CD4-positive, alpha-beta T cell (primary cell): ENCODE data around the gene POLK. TPM values are rescaled to one million over a fixed set of nuclear protein-coding genes. Genes with fewer than 3 reads are reported as not detected.

Source experiments
- ATAC-seq: fragments of 200-7000 bp; cut with Tn5 transposase; one replicate; pipeline ENCODE4 v1.10.0; 2022; ENCODE audit warnings: mild to moderate bottlenecking; ENCODE audit not compliant: poor library complexity
- CTCF ChIA-PET: fragments of 350-600 bp; sonication (Branson Sonifier 250); formaldehyde crosslinking; loops from one replicate; lab custom pipeline; 2021; ENCODE audit warnings: antibody characterized with exemption, inconsistent platforms; lab: Charles Lee
- POLR2A ChIA-PET: fragments of 350-600 bp; sonication (Branson Sonifier 250); formaldehyde crosslinking; loops from one replicate; lab custom pipeline; 2021; ENCODE audit warnings: antibody characterized with exemption, inconsistent platforms; lab: Charles Lee
- DNase-seq, 14 experiments: peaks; one replicate each; pipeline ENCODE4 v3.0.0-alpha.2; 2013 to 2020; ENCODE audit warnings: mixed read lengths in 2 of 14
- H3K27ac ChIP-seq, 2 donors: one replicate each; pipeline versions ENCODE4 v1.5.1 to v1.7.0; 2013; ENCODE audit warnings: low read length in 2 of 2, low read depth in 1 of 2, mild to moderate bottlenecking in 1 of 2
- H3K27me3 ChIP-seq, 2 experiments: 1 replicate in 1 of 2; 2 replicates in 1 of 2; pipeline versions ENCODE4 v1.6.1 to v1.7.0; 2013; ENCODE audit warnings: low read length in 2 of 2, control low read depth in 1 of 2, mild to moderate bottlenecking in 1 of 2, moderate library complexity in 1 of 2; ENCODE audit not compliant: insufficient read depth in 2 of 2, control insufficient read depth in 1 of 2
- H3K36me3 ChIP-seq: one replicate; pipeline ENCODE4 v1.6.1; 2013; ENCODE audit warnings: low read length, control low read depth; ENCODE audit not compliant: insufficient read depth
- H3K4me1 ChIP-seq: one replicate; pipeline ENCODE4 v1.6.1; 2013; ENCODE audit warnings: low read length, control low read depth; ENCODE audit not compliant: insufficient read depth
- H3K4me3 ChIP-seq: one replicate; pipeline ENCODE4 v1.5.1; 2013; ENCODE audit warnings: mild to moderate bottlenecking, low read length, moderate library complexity
- H3K9me3 ChIP-seq, 2 experiments: 1 replicate in 1 of 2; 2 replicates in 1 of 2; pipeline versions ENCODE4 v1.6.1 to v1.7.0; 2013; ENCODE audit warnings: low read length in 2 of 2, mild to moderate bottlenecking in 2 of 2, control low read depth in 1 of 2, moderate library complexity in 1 of 2; ENCODE audit not compliant: control insufficient read depth in 1 of 2, insufficient read depth in 1 of 2
- H3K27ac Mint-ChIP-seq: one replicate; pipeline ENCODE4 v1.8.0; 2020; ENCODE audit warnings: mixed read lengths
- H3K27me3 Mint-ChIP-seq: one replicate; pipeline ENCODE4 v1.8.0; 2021; ENCODE audit warnings: mixed read lengths
- H3K36me3 Mint-ChIP-seq: one replicate; pipeline ENCODE4 v1.8.0; 2021; ENCODE audit warnings: low read depth, mixed read lengths
- H3K4me1 Mint-ChIP-seq: one replicate; pipeline ENCODE4 v1.8.0; 2021; ENCODE audit warnings: low read depth, mixed read lengths
- H3K4me3 Mint-ChIP-seq: one replicate; pipeline ENCODE4 v1.8.0; 2020; ENCODE audit warnings: mild to moderate bottlenecking, mixed read lengths
- H3K9me3 Mint-ChIP-seq: one replicate; pipeline ENCODE4 v1.8.0; 2020; ENCODE audit warnings: mixed read lengths
- intact Hi-C, 2 experiments: fragments of 100-400 bp; cut with DNase I in 1 of 2; cut with micrococcal nuclease in 1 of 2; formaldehyde crosslinking; loops; one replicate each; pipeline versions ENCODE4 v1.15.1 to v1.9.0; 2023 to 2025; cut with DNase I, micrococcal nuclease
- total RNA-seq, 174 experiments: library from RNA in 2 of 174; stranded (reverse) in 2 of 174; gene quantifications; one replicate each; pipeline ENCODE4 v1.2.3 and lab custom pipeline; 2021 to 2026
- TF ChIP-seq, protein P1 (sequence below): fragments of 200-600 bp; IDR thresholded peaks from one replicate; pipeline ENCODE4 v1.8.0; 2022; ENCODE audit warnings: antibody characterized with exemption, mild to moderate bottlenecking

Gene POLK
- total RNA-seq, 2 experiments from 2014 or later, result 10.0 to 10.3 TPM

GRCh38 chr5:75509546-75509945 lies 2.1 kb upstream of the POLK start:
- ATAC-seq (no peak), DNase-seq (no peak)
- Histone ChIP-seq H3K4me3 (peak overlapping the region; percentile 92), H3K4me1 (peaks cover 17% of the 10 kb centered on the region), H3K27ac (no peak overlapping the region), H3K36me3 (no peaks in the 10 kb centered on the region), H3K9me3 (no peaks in the 10 kb centered on the region), H3K27me3 (no peaks in the 10 kb centered on the region)
- TF ChIP-seq, protein P1, sequence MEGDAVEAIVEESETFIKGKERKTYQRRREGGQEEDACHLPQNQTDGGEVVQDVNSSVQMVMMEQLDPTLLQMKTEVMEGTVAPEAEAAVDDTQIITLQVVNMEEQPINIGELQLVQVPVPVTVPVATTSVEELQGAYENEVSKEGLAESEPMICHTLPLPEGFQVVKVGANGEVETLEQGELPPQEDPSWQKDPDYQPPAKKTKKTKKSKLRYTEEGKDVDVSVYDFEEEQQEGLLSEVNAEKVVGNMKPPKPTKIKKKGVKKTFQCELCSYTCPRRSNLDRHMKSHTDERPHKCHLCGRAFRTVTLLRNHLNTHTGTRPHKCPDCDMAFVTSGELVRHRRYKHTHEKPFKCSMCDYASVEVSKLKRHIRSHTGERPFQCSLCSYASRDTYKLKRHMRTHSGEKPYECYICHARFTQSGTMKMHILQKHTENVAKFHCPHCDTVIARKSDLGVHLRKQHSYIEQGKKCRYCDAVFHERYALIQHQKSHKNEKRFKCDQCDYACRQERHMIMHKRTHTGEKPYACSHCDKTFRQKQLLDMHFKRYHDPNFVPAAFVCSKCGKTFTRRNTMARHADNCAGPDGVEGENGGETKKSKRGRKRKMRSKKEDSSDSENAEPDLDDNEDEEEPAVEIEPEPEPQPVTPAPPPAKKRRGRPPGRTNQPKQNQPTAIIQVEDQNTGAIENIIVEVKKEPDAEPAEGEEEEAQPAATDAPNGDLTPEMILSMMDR, result no peak
- Mint-ChIP-seq H3K27me3 (no peaks in the 10 kb centered on the region), H3K4me1 (peaks cover 83% of the 10 kb centered on the region), H3K4me3 (peak overlapping the region; percentile 96), H3K36me3 (peaks cover 28% of the 10 kb centered on the region), H3K9me3 (no peaks in the 10 kb centered on the region), H3K27ac (peak overlapping the region; percentile 99)
- CTCF ChIA-PET, result interaction anchor here (0.6 kb wide), 1 partner anchor 180 kb away, joined by 3 read pairs; no protein-coding TSS in a partner anchor
- POLR2A ChIA-PET, result interaction anchor here (1.0 kb wide), 1 partner anchor 173 kb away, joined by 3 read pairs; the partner anchor contains the start of gene HMGCR
- intact Hi-C loops, result no loop called here

GRCh38 chr5:75509956-75510355 lies 1.7 kb upstream of the POLK start:
- Mint-ChIP-seq H3K4me1 (peaks cover 80% of the 10 kb centered on the region), H3K27me3 (no peaks in the 10 kb centered on the region), H3K27ac (peak overlapping the region; percentile 99), H3K9me3 (no peaks in the 10 kb centered on the region), H3K4me3 (peak overlapping the region; percentile 96), H3K36me3 (peaks cover 24% of the 10 kb centered on the region)
- POLR2A ChIA-PET, result interaction anchor here (1.0 kb wide), 1 partner anchor 173 kb away, joined by 3 read pairs; the partner anchor contains the start of gene HMGCR
- no peak overlapping the region for H3K27ac ChIP-seq
- TF ChIP-seq, protein P1, result no peak
- H3K4me1 ChIP-seq, result peaks cover 17% of the 10 kb centered on the region
- intact Hi-C loops, result loop anchor here (2.0 to 10.0 kb wide), 11 partner anchors 173 to 1945 kb away; partner anchors contain the start of genes ANKRA2 (in 1 of the 2), ANKRD31 (in 1 of the 2), FAM169A (in 1 of the 2) and GFM2 (in 1 of the 2)
- CTCF ChIA-PET, result interaction anchor here (0.6 kb wide), 1 partner anchor 180 kb away, joined by 3 read pairs; no protein-coding TSS in a partner anchor
- no peaks in the 10 kb centered on the region for H3K9me3 ChIP-seq
- H3K36me3 ChIP-seq, result no peaks in the 10 kb centered on the region
- H3K27me3 ChIP-seq, result no peaks in the 10 kb centered on the region
- peak overlapping the region; percentile 92 for H3K4me3 ChIP-seq
- ATAC-seq, result no peak
- peak in 2 of 14 experiments; percentile 31 to 35 for DNase-seq

GRCh38 chr5:75510417-75510835 lies 1.3 kb upstream of the POLK start:
- no peak for ATAC-seq
- peak overlapping the region; percentile 96 for H3K4me3 Mint-ChIP-seq
- peak overlapping the region; percentile 92 for H3K4me3 ChIP-seq
- H3K4me1 Mint-ChIP-seq, result peaks cover 76% of the 10 kb centered on the region
- H3K36me3 Mint-ChIP-seq, result peaks cover 19% of the 10 kb centered on the region
- TF ChIP-seq, protein P1, result no peak
- no peaks in the 10 kb centered on the region for H3K9me3 Mint-ChIP-seq
- DNase-seq, result peak in 4 of 14 experiments; percentile 1 to 40 (median 19)
- ChIA-PET POLR2A (interaction anchor here (1.0 kb wide), 1 partner anchor 174 kb away, joined by 3 read pairs; the partner anchor contains the start of gene HMGCR), CTCF (no interaction called here)
- peak overlapping the region; percentile 99 for H3K27ac Mint-ChIP-seq
- H3K9me3 ChIP-seq, result no peaks in the 10 kb centered on the region
- H3K27ac ChIP-seq, result peak overlapping the region in 1 of 2 donors; percentile 78
- intact Hi-C loops, result loop anchor here (2.0 to 10.0 kb wide), 11 partner anchors 174 to 1946 kb away; partner anchors contain the start of genes ANKRA2 (in 1 of the 2), ANKRD31 (in 1 of the 2), FAM169A (in 1 of the 2) and GFM2 (in 1 of the 2)
- no peaks in the 10 kb centered on the region for H3K27me3 Mint-ChIP-seq
- H3K27me3 ChIP-seq, result no peaks in the 10 kb centered on the region
- no peaks in the 10 kb centered on the region for H3K36me3 ChIP-seq
- H3K4me1 ChIP-seq, result peaks cover 17% of the 10 kb centered on the region
